ENCODE measurements around the gene BICD2.

- TF ChIP-seq, protein P1, sequence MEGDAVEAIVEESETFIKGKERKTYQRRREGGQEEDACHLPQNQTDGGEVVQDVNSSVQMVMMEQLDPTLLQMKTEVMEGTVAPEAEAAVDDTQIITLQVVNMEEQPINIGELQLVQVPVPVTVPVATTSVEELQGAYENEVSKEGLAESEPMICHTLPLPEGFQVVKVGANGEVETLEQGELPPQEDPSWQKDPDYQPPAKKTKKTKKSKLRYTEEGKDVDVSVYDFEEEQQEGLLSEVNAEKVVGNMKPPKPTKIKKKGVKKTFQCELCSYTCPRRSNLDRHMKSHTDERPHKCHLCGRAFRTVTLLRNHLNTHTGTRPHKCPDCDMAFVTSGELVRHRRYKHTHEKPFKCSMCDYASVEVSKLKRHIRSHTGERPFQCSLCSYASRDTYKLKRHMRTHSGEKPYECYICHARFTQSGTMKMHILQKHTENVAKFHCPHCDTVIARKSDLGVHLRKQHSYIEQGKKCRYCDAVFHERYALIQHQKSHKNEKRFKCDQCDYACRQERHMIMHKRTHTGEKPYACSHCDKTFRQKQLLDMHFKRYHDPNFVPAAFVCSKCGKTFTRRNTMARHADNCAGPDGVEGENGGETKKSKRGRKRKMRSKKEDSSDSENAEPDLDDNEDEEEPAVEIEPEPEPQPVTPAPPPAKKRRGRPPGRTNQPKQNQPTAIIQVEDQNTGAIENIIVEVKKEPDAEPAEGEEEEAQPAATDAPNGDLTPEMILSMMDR (IDR thresholded peaks at IDR 0.05; ENCODE audit: borderline replicate concordance, extremely low read depth, low read length, poor library complexity, severe bottlenecking) = no peak
- TF ChIP-seq EZH2 (IDR thresholded peaks at IDR 0.05; ENCODE audit: borderline replicate concordance, low read depth, low read length, severe bottlenecking) = no peak
Observed at GRCh38 chr9:92807031-92807756, 42.6 kb upstream of the BICD2 start.
